Measurements from ENCODE around the gene EIF4E3.

The EIF4E3 gene

DNA sequence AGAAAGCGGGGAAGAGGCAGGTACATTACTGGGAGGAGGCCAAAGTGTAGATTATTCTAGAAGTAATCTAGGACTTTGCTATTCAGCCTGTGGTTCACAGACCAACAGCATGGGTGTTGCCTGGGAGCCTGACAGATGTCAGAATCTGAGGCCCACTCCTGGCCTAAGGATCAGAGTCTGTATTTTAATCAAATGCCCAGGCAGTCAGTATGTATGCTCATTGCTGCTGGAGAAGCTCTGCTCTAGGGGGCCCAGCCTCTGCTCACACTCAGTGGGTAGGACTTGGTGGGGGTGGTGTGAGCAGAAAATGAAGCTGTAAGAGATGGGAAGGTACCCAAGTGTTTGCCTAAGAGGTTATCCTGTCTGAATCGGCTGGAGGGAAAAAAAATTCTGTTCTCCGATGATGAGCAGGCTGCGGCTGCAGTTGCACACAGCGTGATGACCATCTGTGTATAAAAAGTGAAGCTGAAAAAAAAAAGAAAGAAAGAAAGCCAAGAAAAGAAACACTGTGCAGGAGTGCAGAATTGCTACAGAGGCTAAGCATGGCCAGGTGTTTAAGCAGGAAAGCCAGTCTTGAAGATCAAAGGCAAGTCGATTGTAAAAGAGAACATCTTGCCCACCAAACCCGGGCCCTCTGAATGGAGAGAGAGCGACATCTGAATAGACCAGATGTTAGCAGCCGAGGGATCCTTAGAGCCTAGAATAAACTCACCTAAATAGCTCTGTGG lies 65.2 kb downstream of the EIF4E3 start:
- Histone ChIP-seq H3K4me3 (no peak overlapping the region), H3K27ac (peak overlapping the region in 1 of 21 experiments; percentile 17)

DNA sequence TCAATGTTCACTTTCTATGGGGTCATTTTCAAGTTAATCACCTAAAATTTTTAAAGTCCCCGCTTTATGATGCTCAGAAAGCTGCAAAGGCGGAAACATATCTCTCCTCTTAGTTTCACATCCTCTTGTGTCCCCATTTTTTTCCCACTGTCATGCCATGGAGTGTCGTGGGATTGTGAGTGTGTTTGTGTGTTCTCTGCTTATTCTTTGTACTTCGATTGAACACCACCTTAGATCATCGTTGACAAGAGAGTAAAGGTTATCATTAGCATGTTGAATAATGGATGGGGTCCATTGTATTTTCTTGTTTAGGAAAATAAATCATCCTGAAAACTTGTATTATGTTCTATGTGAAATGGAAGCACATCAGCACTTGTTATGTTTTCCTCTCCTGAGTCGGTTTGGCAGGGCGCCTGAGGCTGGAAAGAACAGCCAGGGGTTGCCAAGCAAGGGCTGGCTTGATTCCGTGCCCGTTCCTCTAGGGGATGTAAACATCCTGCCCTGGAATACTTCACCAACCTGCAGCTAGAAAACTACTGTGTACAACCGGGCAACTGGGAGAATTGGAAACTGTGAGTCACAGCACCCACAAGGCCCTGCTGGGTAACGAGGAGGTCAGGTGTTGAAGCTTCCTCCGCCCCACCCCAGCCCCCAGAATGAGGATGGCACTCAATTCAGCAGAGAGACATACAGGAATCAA lies 67.2 kb downstream of the EIF4E3 start:
- Histone ChIP-seq H3K27ac (peak overlapping the region in 2 of 21 experiments; percentile 24), H3K4me3 (no peak overlapping the region)

DNA sequence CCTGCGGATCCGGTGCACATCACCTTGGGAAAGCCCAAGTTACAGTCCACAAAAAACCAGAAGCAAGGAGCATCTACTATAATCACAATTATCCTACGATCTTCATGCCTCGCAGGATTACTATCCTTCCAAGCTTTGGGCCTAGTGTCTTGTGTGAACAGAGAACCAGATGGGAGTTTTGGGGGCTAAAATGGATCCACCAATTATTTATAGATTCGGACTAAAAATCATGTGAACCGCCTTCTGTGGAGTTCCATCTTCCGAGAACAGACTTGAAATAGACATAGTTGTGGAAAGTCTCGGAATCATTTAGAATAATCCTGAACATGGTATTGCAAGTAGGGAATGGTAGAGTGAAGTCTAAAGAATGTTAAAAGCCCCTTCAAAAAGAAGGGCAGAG lies 70.1 kb downstream of the EIF4E3 start:
- Histone ChIP-seq H3K27ac (no peak overlapping the region), H3K4me3 (no peak overlapping the region)

DNA sequence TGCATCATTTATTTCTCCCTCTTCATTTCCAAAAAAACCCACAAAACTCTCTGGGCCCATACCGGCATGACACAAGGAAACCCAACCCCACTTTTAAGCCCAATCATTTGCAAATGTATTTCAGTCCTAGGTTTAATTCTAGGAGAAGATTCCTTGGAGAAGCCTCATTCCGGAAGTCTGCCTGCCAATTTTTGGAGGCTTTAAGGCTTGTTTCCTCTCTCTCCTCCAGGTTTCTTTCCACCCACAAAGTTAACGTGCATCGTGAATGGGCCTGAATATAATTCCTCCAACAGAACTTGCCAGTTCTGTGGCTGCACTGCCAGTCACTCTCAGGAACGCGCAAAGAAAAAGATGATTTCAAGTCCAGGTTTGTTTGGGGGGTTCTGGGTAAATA lies 71.8 kb downstream of the EIF4E3 start:
- Histone ChIP-seq H3K27ac (no peak overlapping the region), H3K4me3 (no peak overlapping the region)

DNA sequence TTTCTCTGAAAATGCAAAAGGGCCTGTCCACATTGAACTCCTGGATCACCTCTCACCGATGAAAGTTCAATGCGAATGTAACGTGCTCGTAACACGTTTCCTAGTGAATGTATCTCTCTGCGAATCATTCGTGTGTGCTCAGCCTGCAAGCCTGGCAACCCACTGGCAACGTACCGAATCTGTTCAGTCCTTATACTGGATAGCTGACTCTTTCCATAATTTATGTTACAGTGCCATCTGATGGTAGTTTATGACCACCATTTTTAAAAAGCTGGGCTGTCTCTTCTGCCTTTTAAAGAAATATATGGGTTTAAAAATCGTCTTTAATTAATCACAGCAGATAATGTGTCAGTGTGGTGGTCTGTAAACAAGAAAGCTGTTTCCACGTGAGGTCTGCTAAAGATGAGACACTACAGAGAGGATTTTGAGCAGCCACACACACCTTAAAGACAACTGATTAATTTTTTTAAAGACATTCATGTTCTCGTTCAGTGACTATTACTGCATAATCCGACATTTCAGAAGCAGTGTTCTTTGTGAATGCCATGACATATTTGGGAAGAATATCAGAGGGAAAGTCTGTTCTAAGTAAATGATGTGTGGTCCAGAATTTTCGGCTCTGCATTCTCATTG lies 72.3 kb downstream of the EIF4E3 start:
- Histone ChIP-seq H3K27ac (no peak overlapping the region), H3K4me3 (no peak overlapping the region)

DNA sequence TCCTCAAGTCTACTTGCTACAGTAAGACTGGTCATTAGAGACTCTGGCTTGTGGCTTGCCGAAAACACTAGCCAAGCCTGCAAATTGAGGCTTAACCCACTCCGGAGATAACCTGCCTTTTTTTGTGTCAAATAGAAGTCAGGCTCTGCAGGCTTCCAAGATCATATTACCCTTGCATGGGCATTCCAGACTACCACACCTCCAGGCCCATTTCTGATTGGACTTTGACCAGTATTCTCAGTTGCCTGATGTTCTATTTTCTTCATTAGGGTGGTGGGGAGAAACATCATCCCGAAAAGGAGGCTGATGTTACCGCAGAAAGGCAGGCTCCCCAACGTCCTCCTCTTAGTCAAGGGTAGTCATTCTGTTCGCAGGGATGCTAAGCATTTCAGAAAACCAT lies 73.6 kb downstream of the EIF4E3 start:
- Histone ChIP-seq H3K27ac (no peak overlapping the region), H3K4me3 (no peak overlapping the region)

DNA sequence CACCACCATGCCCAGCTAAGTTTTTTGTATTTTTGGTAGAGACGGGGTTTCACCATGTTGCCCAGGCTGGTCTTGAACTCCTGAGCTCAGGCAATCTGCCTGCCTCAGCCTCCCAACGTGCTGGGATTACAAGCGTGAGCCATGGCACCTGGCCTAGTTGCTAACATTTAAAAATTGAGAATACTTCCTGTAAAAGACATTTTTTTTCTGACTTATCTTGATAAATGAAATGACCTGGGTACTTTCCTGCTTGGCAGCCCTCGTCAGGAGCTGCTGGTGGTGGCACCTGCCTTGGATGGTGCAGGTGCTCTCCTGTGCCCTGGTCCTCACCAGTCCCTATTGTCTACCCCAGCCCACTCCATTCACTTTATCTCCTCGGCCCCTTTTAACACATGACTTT lies 74.8 kb downstream of the EIF4E3 start:
- H3K27ac ChIP-seq = no peak overlapping the region
- H3K4me3 ChIP-seq = no peak overlapping the region

DNA sequence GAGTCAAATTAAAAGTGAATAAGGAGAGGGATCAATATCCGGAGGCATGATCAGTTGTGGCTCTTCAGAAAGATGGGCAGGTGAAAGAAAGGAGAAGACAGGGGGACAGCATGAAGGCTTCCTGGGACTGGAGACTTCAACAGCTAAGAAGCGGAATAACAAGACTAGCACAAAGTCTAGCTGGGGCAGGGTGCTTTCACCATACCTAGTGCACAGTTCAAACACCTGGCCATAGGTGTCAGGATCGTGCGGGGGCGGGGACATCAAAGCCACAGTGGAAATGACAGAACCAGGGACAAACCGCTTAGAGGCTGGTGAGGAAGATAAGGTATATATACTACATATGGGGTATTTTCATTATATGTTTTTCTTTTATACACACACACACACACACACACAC lies 75.4 kb downstream of the EIF4E3 start:
- Histone ChIP-seq H3K4me3 (no peak overlapping the region), H3K27ac (no peak overlapping the region)

DNA sequence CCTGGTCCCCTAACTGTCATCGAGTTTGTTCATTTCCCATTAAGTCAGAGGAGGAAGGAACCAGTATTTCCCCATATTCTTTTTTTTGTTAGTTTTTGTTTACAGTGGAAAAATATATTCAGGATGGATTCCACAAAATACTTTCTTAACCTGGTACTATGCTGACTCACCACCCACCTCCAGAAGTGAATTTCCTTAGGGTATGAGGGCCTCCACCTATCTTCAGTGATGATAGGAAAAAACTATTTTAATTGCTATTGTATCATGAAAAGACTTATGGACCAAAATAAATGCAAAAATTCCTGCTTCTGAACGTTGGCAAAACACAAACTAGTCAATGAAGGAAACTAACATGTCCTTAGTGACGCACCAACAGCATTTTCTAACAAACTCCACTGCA lies 77.5 kb downstream of the EIF4E3 start:
- Histone ChIP-seq H3K4me3 (no peak overlapping the region), H3K27ac (no peak overlapping the region)

DNA sequence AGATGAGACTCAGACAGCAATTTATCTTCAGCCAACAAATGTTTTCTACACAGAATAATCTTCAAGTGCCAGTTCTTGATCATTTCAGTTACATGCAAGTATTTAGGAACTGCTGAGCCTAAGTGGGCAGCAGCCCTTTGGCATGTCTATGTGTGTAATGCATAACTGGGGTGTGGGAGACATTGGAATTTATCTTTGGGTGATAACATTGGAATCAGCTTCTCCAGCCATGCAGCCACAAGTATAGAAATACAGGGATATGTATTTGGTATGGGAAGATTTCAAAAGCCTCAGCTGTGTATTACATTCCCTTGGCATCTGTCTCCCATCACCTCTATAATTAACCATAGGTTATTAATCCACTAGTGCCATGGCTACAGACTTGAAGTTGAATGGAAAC lies 78.2 kb downstream of the EIF4E3 start:
- Histone ChIP-seq H3K4me3 (no peak overlapping the region), H3K27ac (no peak overlapping the region)

DNA sequence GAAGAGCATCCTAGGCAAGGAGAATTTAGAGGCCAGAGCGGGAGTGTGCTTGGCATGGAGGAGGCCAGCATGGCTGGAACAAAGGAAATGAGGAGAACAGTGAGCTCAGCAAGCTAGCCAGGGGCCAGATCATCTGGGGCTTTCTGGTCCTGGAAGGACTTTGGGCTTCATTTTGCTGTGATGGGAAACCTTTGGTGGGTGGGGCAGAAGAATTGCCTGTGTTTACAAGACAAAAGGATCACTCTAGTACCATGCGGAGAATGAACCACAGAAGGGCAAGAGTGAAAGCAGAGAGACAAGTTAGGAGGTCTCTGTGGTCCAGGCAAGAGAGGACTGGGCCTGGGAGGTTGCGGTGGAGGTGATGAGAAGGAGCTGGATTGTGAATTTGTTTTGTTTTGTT lies 80.1 kb downstream of the EIF4E3 start:
- no peak overlapping the region for H3K4me3 ChIP-seq
- H3K27ac ChIP-seq = no peak overlapping the region

DNA sequence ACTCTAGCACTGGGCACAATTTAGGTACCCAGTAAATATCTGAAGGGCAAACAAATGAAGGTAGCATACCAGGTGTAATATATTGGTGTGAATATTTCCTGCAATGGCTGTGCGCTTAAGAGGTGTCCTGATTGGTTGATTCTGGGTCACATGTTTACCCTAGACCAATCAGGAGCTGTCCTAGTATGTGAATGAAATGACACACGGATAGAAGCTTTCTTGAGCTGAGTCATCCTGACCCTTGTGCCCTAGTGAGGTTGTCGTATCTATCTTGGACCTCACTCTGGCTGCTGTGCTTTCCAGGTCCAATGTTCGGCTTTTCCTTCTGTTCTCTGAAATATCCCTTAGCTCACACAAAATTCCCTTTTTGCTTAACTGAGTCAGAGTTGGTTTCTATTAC lies 83.5 kb downstream of the EIF4E3 start:
- no peak overlapping the region for H3K4me3 ChIP-seq
- no peak overlapping the region for H3K27ac ChIP-seq

DNA sequence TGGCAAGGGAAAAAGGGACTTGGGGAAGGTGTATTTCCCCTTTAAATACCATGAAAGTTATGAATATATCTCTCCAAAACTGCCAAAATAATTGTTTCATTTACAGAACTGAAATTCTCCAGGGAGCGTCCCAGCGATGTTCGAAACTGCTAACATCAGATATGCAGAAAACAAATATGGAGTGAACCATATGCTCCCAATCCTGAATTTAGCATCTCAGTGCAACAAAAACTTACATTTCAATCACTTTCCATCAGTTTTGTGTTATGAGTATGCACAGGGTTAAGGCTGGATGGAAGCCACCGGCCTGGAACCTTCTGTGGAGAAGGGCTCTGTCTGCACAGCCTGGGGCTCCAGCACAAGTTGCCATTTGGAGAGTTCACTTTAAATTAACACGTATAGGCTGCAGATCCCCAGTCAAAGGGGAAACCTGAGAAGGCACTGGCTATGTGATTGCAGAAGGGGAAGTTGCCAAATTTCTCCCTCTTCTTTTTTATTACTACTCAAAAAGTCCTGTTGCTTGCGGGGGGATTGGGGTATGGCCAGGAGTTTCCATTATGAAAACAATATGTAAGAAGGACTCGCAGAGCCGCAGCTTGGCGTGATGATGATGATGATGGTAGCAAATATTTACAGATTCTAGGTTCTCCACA lies 84.7 kb downstream of the EIF4E3 start:
- Histone ChIP-seq H3K4me3 (no peak overlapping the region), H3K27ac (no peak overlapping the region)

DNA sequence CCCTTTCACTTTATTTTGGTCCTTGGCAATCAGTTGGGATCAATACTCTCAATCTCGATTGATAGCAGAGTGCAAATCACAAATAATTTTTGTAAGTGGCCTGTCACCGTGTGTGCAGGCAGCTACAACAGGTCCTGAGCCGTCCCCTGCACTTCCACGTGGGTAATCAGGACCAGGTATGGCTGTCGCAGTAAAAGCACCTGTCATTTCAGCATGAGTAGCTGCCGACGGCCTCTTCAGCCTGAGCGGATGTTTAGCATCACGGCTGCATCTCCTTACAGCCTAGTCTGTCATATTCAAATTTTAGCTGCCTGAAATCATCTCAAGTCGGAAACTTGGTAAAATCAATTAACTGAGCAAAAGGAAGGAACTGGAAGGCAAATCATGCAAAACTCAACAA lies 88.7 kb downstream of the EIF4E3 start:
- Histone ChIP-seq H3K4me3 (no peak overlapping the region), H3K27ac (no peak overlapping the region)

DNA sequence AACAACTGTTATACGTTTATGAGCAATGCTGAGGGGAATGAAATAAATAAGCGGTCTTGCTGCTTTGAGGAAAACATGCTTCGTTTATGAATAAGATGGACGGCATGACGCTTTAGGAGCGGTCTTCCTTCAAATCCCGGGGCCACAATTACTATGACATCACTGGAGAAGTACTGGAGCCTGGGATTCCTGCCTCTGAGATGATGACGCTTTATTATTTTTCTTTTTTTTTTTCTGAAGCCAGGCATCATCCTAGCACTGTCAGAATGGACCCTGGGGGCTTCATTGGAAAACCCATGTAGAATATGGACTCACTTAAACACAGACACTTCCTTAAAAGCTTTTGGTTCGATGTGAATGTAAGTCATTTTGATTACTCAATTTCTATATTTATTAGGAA lies 89.2 kb downstream of the EIF4E3 start:
- no peak overlapping the region for H3K27ac ChIP-seq
- H3K4me3 ChIP-seq = no peak overlapping the region

DNA sequence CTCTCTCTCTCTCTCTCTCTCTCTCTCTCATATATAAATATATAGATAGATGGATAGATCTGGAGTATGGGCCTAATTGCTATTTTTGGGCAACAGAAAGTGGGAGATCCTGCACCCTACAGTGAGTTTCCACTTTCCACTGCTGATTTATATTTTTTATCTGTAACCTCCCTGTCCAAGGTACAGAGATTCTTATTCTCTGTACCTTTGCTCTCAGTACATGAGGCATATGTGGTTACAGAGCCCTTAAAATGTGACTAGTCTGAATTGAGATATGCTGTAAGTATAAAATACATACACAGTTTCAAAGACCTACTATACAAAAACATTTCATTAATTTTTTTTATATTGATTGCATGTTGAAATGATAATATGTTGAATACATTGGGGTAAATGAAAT lies 90.5 kb downstream of the EIF4E3 start:
- H3K27ac ChIP-seq = no peak overlapping the region

DNA sequence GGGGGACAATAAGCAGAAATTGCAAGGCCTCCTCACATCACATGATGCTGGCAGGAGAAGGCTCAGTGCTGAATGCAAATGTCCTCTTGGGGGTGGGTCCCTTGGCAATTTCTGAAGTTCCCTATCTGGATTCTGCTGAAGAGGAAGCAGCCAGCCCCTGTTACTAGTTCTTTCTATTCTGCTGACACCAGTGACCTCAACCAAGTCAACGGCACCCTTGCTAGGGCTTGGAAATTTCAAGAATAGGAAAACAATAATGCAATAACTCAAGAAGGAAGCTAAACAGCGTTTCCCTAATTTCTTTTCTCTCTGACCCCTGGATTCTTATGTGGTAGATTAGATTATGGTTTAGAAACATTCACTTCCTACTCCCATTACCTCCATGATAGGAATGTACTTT lies 95.5 kb downstream of the EIF4E3 start:
- Histone ChIP-seq H3K27ac (peak overlapping the region in 6 of 21 experiments; percentile 10 to 57 (median 24)), H3K4me3 (no peak overlapping the region)

More for the DNA sequence above, 90.5 kb downstream of the EIF4E3 start:
- no peak overlapping the region for H3K4me3 ChIP-seq

DNA sequence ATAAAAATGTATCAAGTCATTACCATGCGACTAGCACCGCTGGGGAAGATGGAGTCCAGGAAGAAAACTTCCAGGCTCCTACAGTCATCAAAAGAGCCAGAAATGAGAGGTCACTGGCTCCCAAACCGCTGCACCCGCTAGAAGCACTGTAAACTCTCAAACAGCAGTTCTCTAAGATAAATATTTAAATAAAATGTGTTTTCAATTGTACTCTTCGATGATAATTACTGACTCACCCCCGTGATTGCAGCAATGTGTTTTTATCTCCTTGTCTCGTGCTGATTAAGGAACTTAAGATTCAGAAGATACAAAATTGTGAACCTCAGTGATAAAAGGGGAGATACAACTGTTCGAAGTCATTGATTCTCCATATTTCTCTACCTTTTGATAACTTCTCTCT lies 95.9 kb downstream of the EIF4E3 start:
- H3K4me3 ChIP-seq = no peak overlapping the region
- H3K27ac ChIP-seq = peak overlapping the region in 6 of 21 experiments; percentile 5 to 57 (median 20)

DNA sequence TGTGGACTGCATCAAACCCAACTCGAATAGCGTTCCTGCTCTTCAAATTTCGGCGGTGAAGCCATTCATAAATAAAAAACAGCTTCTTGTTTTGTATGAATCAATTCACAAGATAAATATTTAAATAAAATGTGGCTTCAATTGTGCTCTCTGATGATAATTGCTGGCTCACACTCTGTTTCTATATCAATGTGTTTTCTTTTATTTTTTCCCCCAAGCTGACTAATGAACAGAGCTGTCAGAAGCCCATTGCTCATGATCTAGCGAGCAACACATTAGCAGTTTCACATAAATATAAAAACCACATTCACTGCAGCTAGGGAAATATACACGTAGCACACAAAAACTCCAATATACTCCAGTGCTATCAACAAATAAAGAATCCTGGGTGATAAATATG lies 96.7 kb downstream of the EIF4E3 start:
- Histone ChIP-seq H3K27ac (peak overlapping the region in 4 of 21 experiments; percentile 5 to 45 (median 25)), H3K4me3 (no peak overlapping the region)

DNA sequence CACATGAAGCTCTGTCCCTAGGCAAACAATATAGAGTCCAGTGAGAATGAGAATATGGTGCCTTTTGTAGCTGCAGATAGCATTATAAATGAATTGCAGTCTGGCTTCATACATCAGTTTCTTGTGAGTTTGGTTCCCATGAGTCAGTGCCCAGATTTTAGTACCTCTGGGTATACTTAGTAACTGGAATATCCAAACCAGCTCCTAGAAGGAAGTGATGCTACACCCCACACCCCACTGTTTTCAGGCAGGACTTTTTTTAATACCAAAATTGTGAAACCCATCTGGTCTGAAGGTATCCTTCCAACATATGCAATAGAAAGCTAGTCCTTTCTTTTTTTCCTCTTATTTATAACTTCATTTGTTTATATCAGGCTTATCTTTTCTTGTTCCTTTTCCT lies 99.5 kb downstream of the EIF4E3 start:
- Histone ChIP-seq H3K27ac (no peak overlapping the region), H3K4me3 (no peak overlapping the region)

All from skin epidermis (tissue), 12 donors.